Progenitor cell of endocrine pancreas (in vitro differentiated cells): ENCODE data around the gene VCX. TPM values are rescaled to one million over a fixed set of nuclear protein-coding genes. Genes with fewer than 3 reads are reported as not detected.

Experiments
- DNase-seq: peaks from one replicate; pipeline ENCODE4 v3.0.0; 2021; ENCODE audit warnings: low spot score; ENCODE audit not compliant: unreplicated experiment
- H3K27ac Mint-ChIP-seq: 2 replicates; pipeline ENCODE4 v1.8.0; 2021; ENCODE audit warnings: mild to moderate bottlenecking, moderate library complexity, mixed read lengths
- H3K27me3 Mint-ChIP-seq: 2 replicates; pipeline ENCODE4 v1.8.0; 2021; ENCODE audit warnings: mixed read lengths
- H3K36me3 Mint-ChIP-seq: 2 replicates; pipeline ENCODE4 v1.8.0; 2022; ENCODE audit warnings: mixed read lengths; ENCODE audit not compliant: insufficient read depth
- H3K4me1 Mint-ChIP-seq: 2 replicates; pipeline ENCODE4 v1.8.0; 2021; ENCODE audit warnings: low read depth, mixed read lengths
- H3K4me3 Mint-ChIP-seq: 2 replicates; pipeline ENCODE4 v1.8.0; 2021; ENCODE audit warnings: low read depth, mild to moderate bottlenecking, moderate library complexity, mixed read lengths
- H3K9me3 Mint-ChIP-seq: 2 replicates; pipeline ENCODE4 v1.8.0; 2021; ENCODE audit warnings: low read depth, mixed read lengths
- CTCF ChIP-seq: fragments of 200-600 bp; sonication (generic); IDR thresholded peaks from one replicate; pipeline ENCODE4 v1.5.0; 2021; ENCODE audit warnings: antibody characterized with exemption, mild to moderate bottlenecking; ENCODE audit not compliant: unreplicated experiment
- total RNA-seq: library from RNA; stranded (reverse); gene quantifications from 2 replicates; pipeline ENCODE4 v1.2.1, GENCODE V29; 2021

VCX gene
- total RNA-seq, 1 donor from 2014 or later, result not detected

DNA sequence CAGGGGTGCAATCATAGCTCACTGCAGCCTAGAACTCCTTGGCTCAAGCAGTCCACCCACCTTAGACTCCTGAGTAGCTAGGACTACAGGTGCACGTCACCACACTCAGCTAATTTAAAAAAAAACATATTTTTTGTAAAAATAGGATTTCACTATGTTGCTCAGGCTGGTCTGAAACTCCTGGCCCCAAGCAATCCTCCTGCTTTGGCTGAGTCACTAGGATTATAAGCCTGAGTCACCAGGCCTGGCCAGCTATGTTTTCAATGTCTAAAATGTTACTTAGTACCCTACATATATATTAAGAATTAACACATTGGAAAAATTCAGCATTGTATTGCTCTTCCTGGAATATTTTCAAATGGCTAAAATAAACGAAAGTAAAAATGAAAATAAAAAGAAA, 46.7 kb downstream of the VCX start:
- Mint-ChIP-seq H3K4me3 (no peak overlapping the region), H3K9me3 (no peaks in the 10 kb centered on the region), H3K27me3 (no peaks in the 10 kb centered on the region), H3K36me3 (no peaks in the 10 kb centered on the region), H3K4me1 (no peaks in the 10 kb centered on the region), H3K27ac (no peak overlapping the region)
- TF ChIP-seq CTCF, result no peak
- no peak for DNase-seq

- H3K27me3 Mint-ChIP-seq, result no peaks in the 10 kb centered on the region
- H3K4me3 Mint-ChIP-seq, result no peak overlapping the region
- no peak overlapping the region for H3K27ac Mint-ChIP-seq
- no peak for DNase-seq
- H3K9me3 Mint-ChIP-seq, result no peaks in the 10 kb centered on the region
- no peak for TF ChIP-seq CTCF
- H3K36me3 Mint-ChIP-seq, result no peaks in the 10 kb centered on the region
- H3K4me1 Mint-ChIP-seq, result no peaks in the 10 kb centered on the region
Measured at GRCh38 chrX:7891928-7892327, 49.0 kb downstream of the VCX start.

Other genes starting within 250 kb of the VCX start
- gene PNPLA4, start 84.2 kb downstream of the VCX start, total RNA-seq, result 18.1 and 18.8 TPM in 2 replicates